ENCODE data around the gene ADAMTSL2. TPM values are rescaled to one million over a fixed set of nuclear protein-coding genes. Genes with fewer than 3 reads are reported as not detected.

ADAMTSL2 gene
- total and polyA plus RNA-seq, 12 donors = 1.00 to 138 (median 56.8) TPM

GRCh38 chr9:133512253-133513213 lies 22.0 kb upstream of the ADAMTSL2 start:
- no peak for TF ChIP-seq CTCF (IDR thresholded peaks at IDR 0.05)
- TF ChIP-seq POLR2A (IDR thresholded peaks at IDR 0.05) = no peak
- no peak for DNase-seq
- peaks cover 0 to 14% of the 10 kb centered on the region in 2 donors for H3K4me1 ChIP-seq (replicated peaks in 1 of 2)
- no peak overlapping the region for H3K4me3 ChIP-seq
- H3K36me3 ChIP-seq (replicated peaks in 1 of 2) = no peaks in the 10 kb centered on the region
- H3K27me3 ChIP-seq = no peaks in the 10 kb centered on the region
- no peak overlapping the region for H3K27ac ChIP-seq
- intact Hi-C loops (cut with DNase I) = no loop called here
- 78 to 84% (median 82%) methylated on average over 15 to 19 of the region's 19 CpGs for WGBS, 4 donors
- H3K9me3 ChIP-seq (replicated peaks in 1 of 3) = no peaks in the 10 kb centered on the region

GRCh38 chr9:133513214-133514100 lies 21.0 kb upstream of the ADAMTSL2 start:
- Histone ChIP-seq H3K27ac (peak overlapping the region in 2 of 5 donors; percentile 10 to 49), H3K27me3 (no peaks in the 10 kb centered on the region), H3K4me1 (replicated peaks in 1 of 2) (peaks cover 0 to 14% of the 10 kb centered on the region in 2 donors), H3K9me3 (replicated peaks in 1 of 3) (no peaks in the 10 kb centered on the region), H3K4me3 (no peak overlapping the region), H3K36me3 (replicated peaks in 1 of 2) (no peaks in the 10 kb centered on the region)
- no peak for DNase-seq
- TF ChIP-seq POLR2A (IDR thresholded peaks at IDR 0.05) (no peak), CTCF (IDR thresholded peaks at IDR 0.05) (no peak)
- intact Hi-C loops (cut with DNase I) = no loop called here
- 71 to 82% (median 75%) methylated on average over 13 to 28 of the region's 28 CpGs for WGBS, 4 donors

GRCh38 chr9:133514460-133515239 lies 19.9 kb upstream of the ADAMTSL2 start:
- intact Hi-C loops (cut with DNase I) = no loop called here
- WGBS, 4 donors = 23 to 53% (median 40%) methylated on average over 8 to 14 of the region's 14 CpGs
- Histone ChIP-seq H3K36me3 (replicated peaks in 1 of 2) (no peaks in the 10 kb centered on the region), H3K4me3 (no peak overlapping the region), H3K4me1 (replicated peaks in 1 of 2) (peaks cover 0 to 7% of the 10 kb centered on the region in 2 donors), H3K9me3 (replicated peaks in 1 of 3) (no peaks in the 10 kb centered on the region), H3K27ac (peak overlapping the region in 2 of 5 donors; percentile 47 to 52), H3K27me3 (no peaks in the 10 kb centered on the region)
- peak in 3 of 7 donors; percentile 42 to 63 (median 47) for DNase-seq
- no peak for TF ChIP-seq POLR2A (IDR thresholded peaks at IDR 0.05)
- no peak for TF ChIP-seq CTCF (IDR thresholded peaks at IDR 0.05)
